Ovary (tissue), 3 donors: ENCODE data around the gene MAFG.

Experiments used
- EP300 ChIP-seq: sonication (generic); formaldehyde crosslinking; IDR thresholded peaks from one replicate; pipeline ENCODE4 v1.6.1; 2017; ENCODE audit warnings: antibody characterized with exemption
- POLR2A ChIP-seq: fragments of 450-650 bp; IDR thresholded peaks from one replicate; pipeline ENCODE4 v1.6.1; 2017; ENCODE audit warnings: antibody characterized with exemption, mild to moderate bottlenecking, moderate library complexity
- TF ChIP-seq, protein P1 (sequence below), 3 donors: fragments of 450-650 bp in 2 of 3; fragments of 200-600 bp in 1 of 3; IDR thresholded peaks; one replicate each; pipeline versions ENCODE4 v1.5.1 to v1.8.0; 2016 to 2022; ENCODE audit warnings: antibody characterized with exemption in 3 of 3, mild to moderate bottlenecking in 1 of 3
- donor health status: DM: no; HTN: no; CAD: no.

DNA sequence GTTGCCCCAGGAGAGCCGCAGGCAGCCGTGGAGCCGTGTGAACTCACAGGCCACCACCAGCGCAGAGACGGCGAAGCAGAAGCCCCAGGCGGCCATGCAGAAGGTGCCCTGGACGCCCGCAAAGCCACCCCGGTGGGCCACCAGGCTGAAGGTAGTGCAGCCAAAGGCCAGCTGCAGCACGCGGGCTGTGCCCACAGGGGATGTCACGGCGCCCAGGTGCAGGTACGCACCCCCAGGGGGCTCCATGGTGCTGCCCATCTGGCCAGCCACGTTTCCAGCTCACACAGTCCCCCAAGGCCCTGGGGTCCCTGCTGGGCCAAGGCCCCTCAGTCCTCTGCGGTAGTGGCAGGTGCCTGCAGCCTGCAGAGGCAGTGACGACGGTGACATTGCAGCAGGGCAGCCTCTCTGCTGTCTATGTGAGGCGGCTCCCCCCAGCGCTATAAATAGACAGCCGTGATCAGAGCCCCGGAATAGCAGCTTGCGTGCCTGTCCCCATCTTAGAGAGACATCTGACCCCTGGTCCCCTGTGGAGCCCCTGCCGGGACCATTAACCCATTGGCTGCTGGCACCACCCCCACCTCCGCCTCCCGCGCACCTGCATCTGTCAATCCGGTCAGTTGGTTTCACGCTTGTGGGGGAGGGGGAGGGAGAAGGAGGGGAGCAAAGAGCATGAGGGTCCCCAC is 14.1 kb upstream of the MAFG start:
- TF ChIP-seq, protein P1, sequence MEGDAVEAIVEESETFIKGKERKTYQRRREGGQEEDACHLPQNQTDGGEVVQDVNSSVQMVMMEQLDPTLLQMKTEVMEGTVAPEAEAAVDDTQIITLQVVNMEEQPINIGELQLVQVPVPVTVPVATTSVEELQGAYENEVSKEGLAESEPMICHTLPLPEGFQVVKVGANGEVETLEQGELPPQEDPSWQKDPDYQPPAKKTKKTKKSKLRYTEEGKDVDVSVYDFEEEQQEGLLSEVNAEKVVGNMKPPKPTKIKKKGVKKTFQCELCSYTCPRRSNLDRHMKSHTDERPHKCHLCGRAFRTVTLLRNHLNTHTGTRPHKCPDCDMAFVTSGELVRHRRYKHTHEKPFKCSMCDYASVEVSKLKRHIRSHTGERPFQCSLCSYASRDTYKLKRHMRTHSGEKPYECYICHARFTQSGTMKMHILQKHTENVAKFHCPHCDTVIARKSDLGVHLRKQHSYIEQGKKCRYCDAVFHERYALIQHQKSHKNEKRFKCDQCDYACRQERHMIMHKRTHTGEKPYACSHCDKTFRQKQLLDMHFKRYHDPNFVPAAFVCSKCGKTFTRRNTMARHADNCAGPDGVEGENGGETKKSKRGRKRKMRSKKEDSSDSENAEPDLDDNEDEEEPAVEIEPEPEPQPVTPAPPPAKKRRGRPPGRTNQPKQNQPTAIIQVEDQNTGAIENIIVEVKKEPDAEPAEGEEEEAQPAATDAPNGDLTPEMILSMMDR (IDR thresholded peaks at IDR 0.05): no peak
- TF ChIP-seq POLR2A: no peak
- TF ChIP-seq EP300: no peak
